Smooth muscle cell (in vitro differentiated cells): Measurements from ENCODE around the gene COPG2. TPM values are rescaled to one million over a fixed set of nuclear protein-coding genes. Genes with fewer than 3 reads are reported as not detected.

Source experiments
- DNase-seq: peaks from one replicate; lab custom pipeline; 2025; ENCODE audit not compliant: unreplicated experiment; lab: John Stamatoyannopoulos, UW
- H2AFZ ChIP-seq: fragments of 200-600 bp; sonication (generic); 2 replicates; pipeline ENCODE4 v1.6.0; 2016; ENCODE audit warnings: antibody characterized with exemption, low read depth, mild to moderate bottlenecking
- H3F3A ChIP-seq: fragments of 200-600 bp; sonication (generic); 2 replicates; pipeline ENCODE4 v1.6.0; 2017; ENCODE audit warnings: antibody characterized with exemption, low read depth
- H3K27ac ChIP-seq: fragments of 200-600 bp; sonication (generic); 2 replicates; pipeline ENCODE4 v1.5.1; 2016; ENCODE audit warnings: low read depth, mild to moderate bottlenecking
- H3K27me3 ChIP-seq: fragments of 200-600 bp; sonication (generic); 2 replicates; pipeline ENCODE4 v1.6.1; 2016; ENCODE audit warnings: low read depth, mild to moderate bottlenecking
- H3K36me3 ChIP-seq: fragments of 200-600 bp; sonication (generic); 2 replicates; pipeline ENCODE4 v1.5.1; 2016; ENCODE audit warnings: low read depth
- H3K4me1 ChIP-seq: fragments of 200-600 bp; sonication (generic); 2 replicates; pipeline ENCODE4 v1.5.1; 2016; ENCODE audit warnings: low read depth
- H3K4me2 ChIP-seq: fragments of 200-600 bp; sonication (generic); 2 replicates; pipeline ENCODE4 v1.6.0; 2016; ENCODE audit warnings: mild to moderate bottlenecking
- H3K4me3 ChIP-seq: fragments of 200-600 bp; sonication (generic); 2 replicates; pipeline ENCODE4 v1.5.1; 2016; ENCODE audit warnings: mild to moderate bottlenecking
- H3K79me2 ChIP-seq: fragments of 200-600 bp; sonication (generic); 2 replicates; pipeline ENCODE4 v1.6.0; 2016; ENCODE audit warnings: low read depth, mild to moderate bottlenecking
- H3K9ac ChIP-seq: fragments of 200-600 bp; sonication (generic); 2 replicates; pipeline ENCODE4 v1.6.0; 2016; ENCODE audit warnings: low read depth
- H3K9me3 ChIP-seq: fragments of 200-600 bp; sonication (generic); replicated peaks from 2 replicates; pipeline ENCODE4 v1.5.1; 2016; ENCODE audit warnings: low read depth
- H4K20me1 ChIP-seq: fragments of 200-600 bp; sonication (generic); 2 replicates; pipeline ENCODE4 v1.6.0; 2016; ENCODE audit warnings: low read depth
- WGBS: methylation state at CpG from one replicate; pipeline ENCODE4 v1.1.7; 2016; ENCODE audit warnings: low lambda C conversion rate; 5-methylcytosine and 5-hydroxymethylcytosine counted together
- polyA plus RNA-seq: library from polyadenylated mRNA; unstranded; fragments of >200 nt; fragmentation: Nextera tagmentation; extraction: Ambion mirVana; gene quantifications from 2 replicates; pipeline ENCODE4 v1.2.1, GENCODE V29; 2016
- total RNA-seq: library from RNA; depleted of rRNA; stranded (reverse); fragments of >200 nt; gene quantifications from 2 replicates; pipeline ENCODE4 v1.2.3, GENCODE V29; 2014
- TF ChIP-seq, protein P1 (sequence below): fragments of 200-600 bp; sonication (generic); IDR thresholded peaks from 2 replicates; pipeline ENCODE4 v1.5.1; 2017; ENCODE audit warnings: borderline replicate concordance, mild to moderate bottlenecking, antibody characterized with exemption; ENCODE audit not compliant: insufficient read depth, poor library complexity, severe bottlenecking

The COPG2 gene
- total and polyA plus RNA-seq, 2 experiments from 2014 or later, result 5.6 to 39.8 TPM

- Histone ChIP-seq H3K36me3 (no peaks in the 10 kb centered on the region), H4K20me1 (no peaks in the 10 kb centered on the region), H3K4me2 (peak overlapping the region; percentile 77), H3K27ac (no peak overlapping the region), H3K4me3 (peak overlapping the region; percentile 40), H3K27me3 (no peaks in the 10 kb centered on the region), H2AFZ (peak overlapping the region; percentile 67), H3K9me3 (no peaks in the 10 kb centered on the region), H3K4me1 (peaks cover 16% of the 10 kb centered on the region), H3K79me2 (no peaks in the 10 kb centered on the region), H3K9ac (no peak overlapping the region), H3F3A (peaks cover 21% of the 10 kb centered on the region)
- 43% methylated on average over 67 of the region's 67 CpGs for WGBS
- TF ChIP-seq, protein P1, sequence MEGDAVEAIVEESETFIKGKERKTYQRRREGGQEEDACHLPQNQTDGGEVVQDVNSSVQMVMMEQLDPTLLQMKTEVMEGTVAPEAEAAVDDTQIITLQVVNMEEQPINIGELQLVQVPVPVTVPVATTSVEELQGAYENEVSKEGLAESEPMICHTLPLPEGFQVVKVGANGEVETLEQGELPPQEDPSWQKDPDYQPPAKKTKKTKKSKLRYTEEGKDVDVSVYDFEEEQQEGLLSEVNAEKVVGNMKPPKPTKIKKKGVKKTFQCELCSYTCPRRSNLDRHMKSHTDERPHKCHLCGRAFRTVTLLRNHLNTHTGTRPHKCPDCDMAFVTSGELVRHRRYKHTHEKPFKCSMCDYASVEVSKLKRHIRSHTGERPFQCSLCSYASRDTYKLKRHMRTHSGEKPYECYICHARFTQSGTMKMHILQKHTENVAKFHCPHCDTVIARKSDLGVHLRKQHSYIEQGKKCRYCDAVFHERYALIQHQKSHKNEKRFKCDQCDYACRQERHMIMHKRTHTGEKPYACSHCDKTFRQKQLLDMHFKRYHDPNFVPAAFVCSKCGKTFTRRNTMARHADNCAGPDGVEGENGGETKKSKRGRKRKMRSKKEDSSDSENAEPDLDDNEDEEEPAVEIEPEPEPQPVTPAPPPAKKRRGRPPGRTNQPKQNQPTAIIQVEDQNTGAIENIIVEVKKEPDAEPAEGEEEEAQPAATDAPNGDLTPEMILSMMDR, result peak; percentile 39
- no peak for DNase-seq
Observed at GRCh38 chr7:130486114-130486953, 182.2 kb downstream of the COPG2 start.

- H3K9ac ChIP-seq, result no peak overlapping the region
- no peaks in the 10 kb centered on the region for H3K79me2 ChIP-seq
- H3K4me2 ChIP-seq, result peak overlapping the region; percentile 77
- peak overlapping the region; percentile 40 for H3K4me3 ChIP-seq
- no peak for DNase-seq
- 81% methylated on average over 11 of the region's 11 CpGs for WGBS
- H3K4me1 ChIP-seq, result peaks cover 16% of the 10 kb centered on the region
- no peaks in the 10 kb centered on the region for H3K9me3 ChIP-seq
- H2AFZ ChIP-seq, result no peak overlapping the region
- TF ChIP-seq, protein P1, result no peak
- peaks cover 21% of the 10 kb centered on the region for H3F3A ChIP-seq
- H3K36me3 ChIP-seq, result no peaks in the 10 kb centered on the region
- H4K20me1 ChIP-seq, result no peaks in the 10 kb centered on the region
- no peaks in the 10 kb centered on the region for H3K27me3 ChIP-seq
- H3K27ac ChIP-seq, result no peak overlapping the region
Observed at GRCh38 chr7:130485734-130486113, 182.8 kb downstream of the COPG2 start.

- 97% methylated on average over 3 of the region's 3 CpGs for WGBS
- H3K9ac ChIP-seq, result no peak overlapping the region
Observed at GRCh38 chr7:130483031-130483430, 185.5 kb downstream of the COPG2 start.

More at GRCh38 chr7:130483031-130483430, 185.5 kb downstream of the COPG2 start:
- H3K27ac ChIP-seq, result no peak overlapping the region
- TF ChIP-seq, protein P1, result no peak
- no peak for DNase-seq
- H3K27me3 ChIP-seq, result no peaks in the 10 kb centered on the region
- no peak overlapping the region for H2AFZ ChIP-seq
- H3F3A ChIP-seq, result peaks cover 9% of the 10 kb centered on the region
- H3K36me3 ChIP-seq, result no peaks in the 10 kb centered on the region
- no peak overlapping the region for H3K4me2 ChIP-seq
- H3K9me3 ChIP-seq, result no peaks in the 10 kb centered on the region
- H4K20me1 ChIP-seq, result no peaks in the 10 kb centered on the region
- H3K4me1 ChIP-seq, result no peaks in the 10 kb centered on the region
- no peaks in the 10 kb centered on the region for H3K79me2 ChIP-seq
- H3K4me3 ChIP-seq, result no peak overlapping the region
